GM21381 (cell line): ENCODE measurements around the gene SHBG.
"Not testable (repeated sequence)": the region's sequence is repeated elsewhere in the genome, so short reads cannot be mapped to it uniquely, and the experiment has no call there.

Experiments
- ATAC-seq: cut with Tn5 transposase; IDR thresholded peaks from one replicate; pipeline ENCODE4 v1.9.1; 2021; ENCODE audit warnings: mild to moderate bottlenecking, moderate library complexity; ENCODE audit not compliant: unreplicated experiment

Gene SHBG

DNA sequence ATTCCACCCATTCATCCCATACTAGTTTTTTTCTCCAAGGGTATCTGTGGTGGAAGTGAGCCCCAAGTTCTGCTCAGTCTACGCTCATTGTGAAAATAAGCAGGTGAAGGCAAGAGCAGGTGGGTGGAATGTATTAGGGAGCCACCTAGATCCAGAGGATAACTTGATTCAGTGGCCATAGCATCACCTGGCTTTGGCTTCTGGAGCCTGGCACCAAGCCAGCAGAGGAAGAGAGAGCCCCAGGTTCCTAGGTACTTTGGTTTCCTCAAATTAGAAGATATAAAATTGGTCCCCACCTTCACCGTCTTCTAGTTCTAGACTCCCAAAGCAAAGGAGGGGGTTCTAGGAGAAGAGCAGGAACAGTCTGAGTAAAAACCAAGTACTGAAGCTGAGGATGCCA, 19.3 kb upstream of the SHBG start:
- ATAC-seq, result no peak

DNA sequence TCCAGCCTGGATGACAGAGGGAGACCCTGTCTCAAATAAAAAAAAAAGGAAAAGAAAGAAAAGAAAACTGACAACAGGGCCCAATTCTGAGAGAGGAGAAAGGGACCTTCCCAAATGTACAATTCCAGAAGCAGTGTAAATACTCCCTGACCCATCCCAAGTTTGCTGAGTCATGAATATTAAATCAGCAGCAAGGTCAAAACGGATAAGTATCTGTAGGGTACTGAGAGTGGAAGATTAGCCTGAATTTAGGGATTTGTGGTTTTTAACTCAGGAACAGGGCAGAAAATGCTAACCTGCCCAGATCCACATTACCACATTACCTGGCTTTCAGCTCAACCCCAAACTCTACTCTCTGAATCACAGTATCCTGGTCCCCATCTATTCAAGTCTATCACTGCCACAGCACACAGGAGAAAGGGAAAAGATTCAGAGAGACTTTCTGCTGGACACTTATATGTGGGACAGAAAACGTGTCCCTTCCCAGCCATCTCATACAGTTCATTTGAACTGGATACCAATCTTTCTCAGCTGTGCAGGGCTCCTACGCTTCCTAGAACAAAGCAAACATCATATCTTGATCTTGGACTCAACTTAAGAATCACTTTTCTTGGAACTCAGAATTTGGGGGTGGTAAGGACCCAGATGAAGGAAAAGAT, 18.2 kb upstream of the SHBG start:
- ATAC-seq, result no peak

DNA sequence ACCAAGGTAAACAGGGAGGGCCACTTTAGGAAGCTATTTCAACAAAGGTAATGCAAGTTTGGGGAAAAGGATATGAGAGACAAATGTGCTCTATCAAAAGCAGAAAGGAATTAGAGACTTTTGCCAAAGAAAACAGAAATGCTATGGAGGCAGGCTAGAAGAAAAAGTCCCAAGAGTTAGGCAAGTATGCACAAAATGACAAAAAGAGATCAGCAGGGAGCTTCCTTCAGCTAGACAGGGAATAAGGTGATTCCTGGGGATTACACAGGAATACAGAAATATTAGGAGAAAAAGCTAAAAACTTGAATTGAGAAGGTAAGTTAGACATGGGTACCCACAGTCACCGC, 17.7 kb upstream of the SHBG start:
- no peak for ATAC-seq

DNA sequence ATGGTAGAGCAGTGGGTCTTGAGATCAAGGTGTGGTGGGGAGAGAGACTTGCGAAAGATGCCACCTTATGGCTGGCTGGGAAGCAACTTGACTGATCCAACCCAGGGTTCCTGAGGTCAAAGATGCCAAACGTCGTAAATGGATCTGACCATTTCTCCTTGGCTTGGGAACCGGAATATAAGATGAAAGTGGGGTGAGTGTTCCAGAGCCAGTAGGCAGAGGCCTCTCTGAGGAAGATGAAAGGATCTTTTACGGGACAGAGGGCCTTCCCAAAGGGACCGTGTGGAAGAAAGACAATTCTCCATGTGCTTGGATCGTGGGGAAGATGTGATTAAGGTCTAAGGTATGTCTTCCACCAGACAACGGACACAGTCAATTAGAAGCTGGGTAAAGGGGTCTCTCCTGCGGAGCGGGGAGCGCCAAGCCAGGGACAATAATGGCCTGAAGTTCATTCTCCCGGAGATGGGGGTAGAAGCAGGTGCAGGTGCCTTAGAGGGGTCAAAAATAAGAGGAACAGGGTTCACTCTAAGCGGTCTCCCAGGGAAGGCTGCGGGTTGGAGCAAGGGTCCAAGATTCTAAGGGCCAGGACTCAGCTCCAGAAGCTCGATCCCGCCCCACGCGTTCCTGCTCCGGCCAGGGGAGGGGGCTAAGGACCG, 16.0 kb upstream of the SHBG start:
- ATAC-seq, result no peak

DNA sequence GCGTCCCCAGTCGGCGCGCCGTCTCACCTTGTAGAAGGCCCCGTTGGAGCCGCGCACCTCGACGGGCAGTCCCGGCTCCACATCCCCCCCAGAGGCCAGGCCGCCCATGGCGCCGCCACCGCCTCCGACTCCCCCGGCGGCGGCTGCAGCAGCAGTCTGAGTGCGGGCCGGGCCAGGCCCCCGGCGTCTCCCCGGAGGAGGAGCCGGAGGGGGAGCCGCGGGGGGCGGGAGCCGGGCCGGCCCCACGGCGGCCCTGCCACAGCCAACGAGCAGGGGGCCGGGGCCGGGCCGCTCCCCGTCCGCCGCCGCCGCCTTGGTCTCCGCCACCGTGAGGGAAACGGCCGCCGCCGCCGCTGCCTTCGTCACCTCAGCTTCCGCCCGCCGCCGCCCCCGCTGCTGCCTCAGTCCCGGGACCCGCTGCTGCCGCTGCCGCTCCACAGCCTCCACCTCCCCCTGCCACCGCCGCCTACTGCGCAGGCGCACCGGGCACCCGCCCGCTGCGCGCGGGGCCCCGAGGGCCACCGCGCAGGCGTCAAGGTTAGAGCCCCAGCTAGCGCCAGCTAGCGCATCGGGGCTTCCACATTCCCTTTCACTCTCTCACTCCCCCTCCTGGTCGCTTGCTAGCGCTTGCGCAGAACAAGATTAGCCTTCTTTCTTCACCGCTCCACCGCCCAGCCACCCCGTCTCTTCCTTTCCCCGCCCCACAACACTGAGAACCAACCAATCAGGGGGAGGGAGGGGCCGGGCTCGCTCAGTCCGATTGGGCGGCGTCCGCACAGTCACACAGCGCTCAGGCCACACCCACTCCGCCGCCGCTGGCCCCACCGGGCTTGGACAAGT, 15.3 kb upstream of the SHBG start, which contains the start of gene FXR2:
Gene FXR2 (minus strand): TSS at position 473 of the 840 bp plus-strand sequence. CDS start 365 bp downstream, at position 108.
- ATAC-seq, result peak; percentile 83

DNA sequence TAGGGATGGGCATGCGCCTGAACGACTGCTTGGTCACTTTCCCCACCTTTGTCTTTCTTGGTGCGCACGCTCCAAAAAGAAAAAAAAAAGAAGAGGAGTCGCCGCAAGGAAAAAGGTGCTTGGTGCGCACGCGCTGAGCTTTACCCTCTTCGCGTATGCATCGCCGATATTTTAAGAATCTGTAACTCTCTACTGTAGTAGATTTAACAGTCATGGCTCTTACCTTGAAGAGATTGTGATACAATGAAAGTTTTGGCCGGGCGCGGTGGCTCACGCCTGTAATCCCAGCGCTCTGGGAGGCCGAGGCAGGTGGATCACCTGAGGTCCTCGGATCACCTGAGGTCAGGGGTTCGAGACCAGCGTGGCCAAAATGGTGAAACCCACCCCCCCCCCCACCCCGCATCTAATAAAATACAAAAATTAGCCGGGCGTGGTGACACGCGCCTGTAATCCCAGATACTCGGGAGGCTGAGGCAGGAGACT, 14.6 kb upstream of the SHBG start:
- ATAC-seq, result no peak

DNA sequence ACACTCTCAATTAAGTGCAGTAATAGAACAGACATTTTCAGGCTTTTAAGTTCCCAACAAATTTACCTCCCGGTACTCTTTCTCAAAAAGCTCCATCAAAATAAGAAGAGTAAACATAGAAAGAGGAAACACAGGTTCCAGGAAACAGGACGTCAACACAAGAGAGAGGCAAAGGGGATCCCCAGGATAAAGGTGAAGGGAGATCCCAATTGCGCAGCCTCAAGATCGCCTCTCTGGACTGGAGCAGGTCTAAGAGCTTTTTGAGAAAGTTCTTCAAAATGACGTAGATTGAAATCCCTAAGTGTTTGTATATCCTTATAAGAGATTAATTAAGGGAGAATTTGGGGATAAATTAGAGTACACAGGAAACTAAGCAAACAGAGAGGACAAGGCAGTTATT, 11.3 kb upstream of the SHBG start:
- ATAC-seq, result no peak

DNA sequence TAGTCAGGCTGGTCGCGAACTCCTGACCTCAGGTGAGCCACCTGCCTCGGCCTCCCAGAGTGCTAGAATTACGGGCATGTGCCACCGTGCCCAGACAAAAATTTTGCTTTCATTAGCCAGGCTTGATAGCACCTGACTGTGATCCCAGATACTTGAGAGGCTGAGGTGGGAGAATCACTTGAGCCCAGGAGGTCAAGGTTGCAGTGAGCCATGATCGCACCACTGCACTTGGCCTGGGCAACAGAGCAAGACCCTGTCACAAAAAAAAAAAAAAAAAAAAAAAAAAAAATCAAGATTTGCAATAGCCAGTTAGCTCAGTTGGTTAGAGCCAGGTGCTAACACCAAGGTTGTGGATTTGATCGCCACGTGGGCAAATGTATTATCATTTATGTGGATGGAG, 9.1 kb upstream of the SHBG start:
- ATAC-seq, result no peak

DNA sequence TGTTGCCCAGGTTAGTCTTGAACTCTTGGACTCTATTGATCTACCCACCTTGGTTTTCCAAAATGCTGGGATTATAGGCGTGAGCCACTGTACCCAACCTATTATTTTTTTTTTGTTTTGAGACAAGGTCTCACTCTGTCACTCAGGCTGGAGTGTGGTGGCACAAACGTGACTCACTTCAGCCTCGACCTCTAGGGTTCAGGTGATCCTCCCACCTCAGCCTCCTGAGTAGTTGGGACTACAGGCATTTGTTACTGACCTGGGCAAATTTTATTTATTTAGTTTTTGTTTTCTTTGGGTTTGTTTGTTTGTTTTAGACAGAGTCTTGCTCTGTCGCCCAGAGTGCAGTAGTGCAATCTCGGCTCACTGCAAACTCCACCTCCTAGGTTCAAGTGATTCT, 6.3 kb upstream of the SHBG start:
- ATAC-seq, result no peak

DNA sequence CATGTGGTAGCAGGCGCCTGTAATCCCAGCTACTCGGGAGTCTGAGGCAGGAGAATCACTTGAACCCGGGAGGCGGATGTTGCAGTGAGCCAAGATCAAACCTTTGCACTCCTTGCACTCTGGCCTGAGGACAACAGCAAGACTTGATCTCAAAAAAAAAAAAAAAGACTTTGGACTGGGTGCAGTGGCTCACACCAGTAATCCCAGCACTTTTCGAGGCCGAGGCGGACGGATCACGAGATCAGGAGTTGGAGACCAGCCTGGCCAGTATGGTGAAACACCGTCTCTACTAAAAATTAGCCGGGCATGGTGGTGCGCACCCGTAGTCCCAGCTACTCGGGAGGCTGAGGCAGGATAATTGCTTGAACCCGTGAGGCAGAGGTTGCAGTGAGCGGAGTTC, 4.2 kb upstream of the SHBG start:
- not testable (repeated sequence) for ATAC-seq

DNA sequence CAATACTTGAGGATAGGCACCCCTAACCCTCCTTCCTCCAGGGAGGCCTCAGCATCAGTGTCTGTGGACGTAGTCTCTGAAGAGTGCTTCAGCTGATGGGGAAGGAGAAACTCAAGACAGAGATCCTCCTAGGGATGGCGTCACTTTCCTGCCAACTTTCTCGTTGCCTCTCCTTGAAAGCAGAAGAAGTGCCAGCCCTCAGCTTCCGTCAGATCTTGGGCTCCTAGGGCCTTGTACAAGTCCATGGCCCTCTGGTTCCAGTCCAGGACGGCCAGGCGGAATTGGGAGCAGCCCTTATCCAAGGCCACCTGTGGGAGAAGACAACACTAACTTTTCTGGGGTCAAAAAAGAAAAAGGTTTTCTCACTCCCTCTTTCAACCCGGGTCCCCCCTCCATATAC, 3.6 kb upstream of the SHBG start:
- ATAC-seq, result no peak

DNA sequence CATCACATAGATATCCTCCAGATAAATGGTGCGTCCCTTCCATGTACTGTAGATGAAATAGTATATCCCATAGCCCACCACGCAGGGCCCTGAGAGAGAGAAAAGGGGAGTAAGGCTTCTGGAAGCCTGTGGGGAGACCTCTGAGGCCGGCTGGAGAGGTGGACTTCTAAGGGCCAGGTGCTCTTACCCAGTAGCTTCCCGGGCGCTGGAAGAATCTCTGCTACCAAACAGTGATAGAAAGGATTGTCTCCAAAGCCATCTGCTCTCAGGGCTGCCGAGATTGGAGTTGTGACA, 3.0 kb upstream of the SHBG start:
- ATAC-seq, result no peak

DNA sequence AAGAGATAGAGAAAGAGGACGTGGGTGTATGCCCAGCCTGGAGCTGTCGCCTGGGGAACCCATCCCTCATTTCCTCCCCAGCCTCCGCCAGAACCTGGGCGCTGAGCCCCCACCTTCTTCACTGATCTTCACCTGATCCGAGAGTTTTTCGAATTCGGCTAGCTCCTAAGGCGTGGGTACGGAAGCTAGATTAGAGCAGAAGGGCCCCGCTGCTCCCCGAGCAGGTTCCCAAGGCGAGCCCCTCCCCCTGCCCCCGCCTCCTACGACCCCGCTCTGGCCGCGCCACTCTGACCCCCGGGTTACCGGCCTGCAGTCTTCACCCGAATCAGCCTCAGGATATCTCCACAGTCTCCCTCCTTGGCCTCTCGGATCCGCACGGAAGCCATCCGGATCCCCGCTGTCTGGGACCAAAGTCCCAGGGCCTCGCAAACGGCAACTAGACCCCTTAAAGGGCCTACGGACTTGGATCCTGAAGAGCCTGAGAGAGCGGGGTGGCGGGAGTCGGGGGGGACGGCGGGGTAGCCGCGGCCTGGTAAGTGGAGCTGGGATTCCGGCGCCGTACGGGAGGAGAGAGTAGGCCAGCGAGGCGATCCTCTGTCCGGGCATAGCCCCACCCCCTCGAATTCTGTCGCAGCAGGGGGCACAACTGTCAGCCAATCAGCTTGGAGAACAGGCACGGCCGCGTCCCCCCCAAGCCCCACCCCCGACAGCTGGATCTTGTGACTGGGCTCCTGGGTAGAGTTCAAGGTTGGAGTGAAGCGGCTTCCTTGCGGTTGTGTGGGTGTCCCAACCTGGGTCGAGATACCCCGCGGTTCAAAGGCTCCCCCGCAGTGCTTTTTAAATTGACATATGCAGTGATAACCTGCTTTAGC, 2.4 kb upstream of the SHBG start, which contains the start of gene SAT2:
Gene SAT2 (minus strand): TSS at position 572 of the 872 bp plus-strand sequence. CDS start 186 bp downstream, at position 386.
- peak; percentile 87 for ATAC-seq

DNA sequence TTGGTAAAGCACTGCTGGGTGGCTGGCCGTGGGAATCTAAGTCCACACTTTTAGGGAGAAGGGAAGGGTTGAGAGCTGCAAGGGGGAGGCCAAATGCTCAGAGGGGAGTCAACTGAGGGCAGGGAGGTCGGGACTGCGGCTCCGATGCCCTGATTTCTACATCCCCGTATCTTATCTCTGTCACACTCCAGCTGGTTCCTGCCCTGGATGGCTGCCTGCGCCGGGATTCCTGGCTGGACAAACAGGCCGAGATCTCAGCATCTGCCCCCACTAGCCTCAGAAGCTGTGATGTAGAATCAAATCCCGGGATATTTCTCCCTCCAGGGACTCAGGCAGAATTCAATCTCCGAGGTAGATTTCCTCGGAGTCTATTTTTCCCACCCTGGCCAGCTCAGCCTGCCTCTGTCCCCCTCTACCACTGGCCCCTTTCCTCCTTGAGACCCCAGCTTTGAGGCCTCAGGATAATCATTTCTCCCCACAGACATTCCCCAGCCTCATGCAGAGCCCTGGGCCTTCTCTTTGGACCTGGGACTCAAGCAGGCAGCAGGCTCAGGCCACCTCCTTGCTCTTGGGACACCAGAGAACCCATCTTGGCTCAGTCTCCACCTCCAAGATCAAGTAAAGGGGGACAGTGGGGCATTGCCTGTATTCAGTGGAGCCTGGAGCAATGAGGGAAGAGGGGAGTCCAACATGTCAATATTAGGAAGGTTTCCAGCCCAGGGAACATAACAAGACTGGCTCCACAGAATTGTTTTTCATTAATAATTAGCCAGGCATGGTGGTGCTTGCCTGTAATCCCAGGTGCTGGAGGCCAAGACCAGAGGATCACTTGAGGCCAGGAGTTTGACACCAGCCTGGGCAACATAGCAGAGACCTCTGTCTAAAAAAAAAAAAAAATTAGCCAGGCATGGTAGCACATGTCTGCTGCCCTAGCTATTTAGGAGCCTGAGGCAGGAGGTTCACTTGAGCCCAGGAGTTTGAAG, 1.8 kb downstream of the SHBG start:
- no peak for ATAC-seq

DNA sequence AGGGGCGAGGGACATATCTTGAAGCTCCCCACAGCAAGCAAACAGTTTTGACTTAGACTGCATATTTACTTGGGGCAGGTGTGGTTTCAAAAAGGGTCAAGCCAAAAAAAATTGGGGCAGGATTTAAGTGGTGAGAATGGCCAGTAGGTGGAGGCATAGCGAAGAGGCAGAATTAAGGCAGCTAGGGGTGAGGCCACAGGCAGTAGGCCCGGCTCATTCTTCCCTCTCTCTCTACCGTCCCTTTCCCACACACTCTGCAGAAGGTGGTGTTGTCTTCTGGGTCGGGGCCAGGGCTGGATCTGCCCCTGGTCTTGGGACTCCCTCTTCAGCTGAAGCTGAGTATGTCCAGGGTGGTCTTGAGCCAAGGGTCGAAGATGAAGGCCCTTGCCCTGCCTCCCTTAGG, 2.6 kb downstream of the SHBG start:
- ATAC-seq, result no peak

DNA sequence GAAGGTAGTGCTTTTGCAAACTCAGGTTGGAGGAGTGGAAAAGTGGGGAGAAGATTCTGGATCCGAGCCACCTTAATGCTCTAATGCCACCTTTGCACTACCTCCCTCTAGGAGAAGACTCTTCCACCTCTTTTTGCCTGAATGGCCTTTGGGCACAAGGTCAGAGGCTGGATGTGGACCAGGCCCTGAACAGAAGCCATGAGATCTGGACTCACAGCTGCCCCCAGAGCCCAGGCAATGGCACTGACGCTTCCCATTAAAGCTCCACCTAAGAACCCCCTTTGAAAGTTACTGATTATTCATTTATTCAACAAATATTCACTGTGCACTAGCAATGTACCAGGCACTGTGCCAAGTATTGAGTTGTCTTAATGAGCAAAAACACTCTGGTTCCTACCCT, 3.2 kb downstream of the SHBG start:
- no peak for ATAC-seq

DNA sequence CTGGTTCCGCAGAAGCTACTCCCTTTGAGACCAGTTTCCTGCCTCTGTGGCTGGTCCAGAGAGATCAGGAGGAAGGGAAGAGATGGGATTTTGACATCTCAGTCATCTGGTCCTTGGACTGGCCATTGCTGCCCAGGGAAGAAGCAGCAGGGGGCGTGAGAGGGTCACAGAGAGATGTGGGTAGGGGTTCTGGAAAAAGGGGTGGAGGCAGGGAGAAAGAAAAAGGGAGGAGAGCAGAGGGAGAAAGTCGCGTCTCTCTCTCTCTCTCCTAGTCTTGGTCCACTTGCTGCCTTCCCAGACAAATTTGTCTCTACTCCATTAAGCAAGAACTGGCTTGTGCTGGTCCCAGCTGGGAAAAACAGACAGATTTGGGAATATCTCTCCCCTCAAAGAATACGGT, 4.4 kb downstream of the SHBG start:
- ATAC-seq, result no peak

DNA sequence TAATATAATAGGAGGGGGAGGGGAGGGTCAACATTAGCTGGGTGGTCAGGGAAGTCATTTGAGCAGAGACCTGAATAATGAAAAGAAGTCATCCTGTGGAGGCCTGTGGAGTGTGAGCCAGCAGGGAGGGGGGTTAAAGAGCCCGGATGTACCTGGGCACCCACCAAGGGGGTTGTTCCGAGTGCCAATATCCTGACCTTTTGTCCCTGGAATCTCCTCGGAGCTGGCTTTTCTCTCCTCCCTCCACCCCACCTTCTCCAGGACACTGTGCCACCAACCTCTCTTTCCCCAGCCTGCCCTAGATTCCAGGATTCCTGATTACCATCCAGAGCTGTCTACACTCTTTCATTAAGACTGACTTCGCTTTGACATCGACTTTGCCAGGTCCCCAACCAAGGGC, 6.2 kb downstream of the SHBG start:
- ATAC-seq, result no peak

DNA sequence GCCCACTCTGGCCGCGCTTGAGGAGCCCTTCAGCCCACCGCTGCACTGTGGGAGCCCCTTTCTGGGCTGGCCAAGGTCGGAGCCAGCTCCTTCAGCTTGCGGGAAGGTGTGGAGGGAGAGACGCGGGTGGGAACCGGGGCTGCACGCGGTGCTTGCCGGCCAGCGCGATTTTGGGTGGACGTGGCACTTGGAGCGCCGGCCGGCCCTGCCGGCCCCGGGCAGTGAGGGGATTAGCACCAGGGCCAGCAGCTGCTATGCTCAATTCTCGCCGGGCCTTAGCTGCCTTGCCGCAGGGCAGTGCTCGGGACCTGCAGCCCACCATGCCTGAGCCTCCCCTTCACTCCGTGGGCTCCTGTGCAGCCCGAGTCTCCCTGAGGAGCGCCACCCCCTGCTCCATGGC, 10.8 kb downstream of the SHBG start:
- no peak for ATAC-seq

DNA sequence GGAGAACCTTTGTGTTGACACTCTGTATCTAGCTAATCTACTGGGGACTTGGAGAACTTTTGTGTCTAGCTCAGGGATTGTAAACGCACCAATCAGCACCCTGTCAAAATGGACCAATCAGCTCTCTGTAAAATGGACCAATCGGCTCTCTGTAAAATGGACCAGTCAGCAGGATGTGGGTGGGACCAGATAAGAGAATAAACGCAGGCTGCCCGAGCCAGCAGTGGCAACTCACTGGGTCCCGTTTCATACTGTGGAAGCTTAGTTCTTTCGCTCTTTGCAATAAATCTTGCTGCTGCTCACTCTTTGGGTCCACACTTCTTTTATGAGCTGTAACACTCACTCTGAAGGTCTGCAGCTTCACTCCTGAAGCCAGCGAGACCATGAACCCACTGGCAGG, 11.7 kb downstream of the SHBG start:
- not testable (repeated sequence) for ATAC-seq
